Vagina (tissue), 2 donors: ENCODE measurements around the gene LIF.

Experiments
- CTCF ChIP-seq, 3 experiments: fragments of 450-650 bp in 2 of 3; fragments of 200-600 bp in 1 of 3; sonication (generic) in 1 of 3; IDR thresholded peaks; one replicate each; pipeline ENCODE4 v1.5.1; 2017 to 2019; ENCODE audit warnings: antibody characterized with exemption in 3 of 3, mild to moderate bottlenecking in 2 of 3, moderate library complexity in 2 of 3
- POLR2A ChIP-seq, 2 donors: fragments of 450-650 bp; IDR thresholded peaks; one replicate each; pipeline ENCODE4 v1.6.1; 2017; ENCODE audit warnings: antibody characterized with exemption in 2 of 2, mild to moderate bottlenecking in 2 of 2, moderate library complexity in 2 of 2
- POLR2AphosphoS5 ChIP-seq, 2 donors: sonication (generic); formaldehyde crosslinking; IDR thresholded peaks; one replicate each; pipeline ENCODE4 v1.9.0; 2017; ENCODE audit warnings: antibody characterized with exemption in 2 of 2, mild to moderate bottlenecking in 2 of 2, low read depth in 1 of 2; ENCODE audit not compliant: insufficient read depth in 1 of 2

DNA sequence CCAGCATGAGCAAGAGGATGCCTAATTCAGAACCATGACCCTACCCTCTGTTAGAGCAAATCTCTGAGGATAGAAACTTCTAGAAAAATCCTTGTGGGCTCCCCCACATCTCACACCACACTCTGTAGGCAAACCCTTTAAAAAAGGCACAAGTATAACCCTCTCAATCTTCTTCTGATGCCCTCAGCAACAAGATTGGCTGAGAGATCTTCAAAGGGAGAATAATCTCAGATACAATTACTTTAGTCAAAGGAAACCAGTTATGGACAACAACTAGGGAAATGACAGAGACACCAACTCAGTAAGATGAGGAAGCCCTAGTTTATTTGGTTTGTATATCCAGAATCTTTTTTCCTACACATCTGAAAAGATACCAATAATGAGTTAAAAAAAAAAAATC lies 49.2 kb downstream of the LIF start:
- no peak for TF ChIP-seq POLR2AphosphoS5 (IDR thresholded peaks at IDR 0.05; ENCODE audit: insufficient read depth in 1 of 2, low read depth in 1 of 2)
- no peak for TF ChIP-seq CTCF (IDR thresholded peaks at IDR 0.05)
- no peak for TF ChIP-seq POLR2A (IDR thresholded peaks at IDR 0.05)
